ENCODE measurements around the gene MAP4K1.
"Not testable (repeated sequence)": the region's sequence is repeated elsewhere in the genome, so short reads cannot be mapped to it uniquely, and the experiment has no call there.

MAP4K1 gene

GRCh38 chr19:38619361-38620174 is 1.8 kb upstream of the MAP4K1 start:
- DNase-seq, result no peak

GRCh38 chr19:38618590-38619360 is 1.0 kb upstream of the MAP4K1 start, which contains the start of gene EIF3K:
Gene EIF3K (plus strand): TSS chr19:38619188. CDS start chr19:38619269, 81 bp downstream.
- peak; percentile 97 to 98 for DNase-seq

GRCh38 chr19:38617283-38617763 is 430 bp downstream of the MAP4K1 start:
- peak; percentile 9 to 20 for DNase-seq

- DNase-seq, result peak in 1 of 2 donors; percentile 9
These were observed 1.5 kb downstream of the MAP4K1 start for GRCh38 chr19:38616265-38616664.

- DNase-seq, result no peak
These were observed 2.7 kb downstream of the MAP4K1 start for GRCh38 chr19:38615007-38615581.

- no peak for DNase-seq
These were observed 3.5 kb downstream of the MAP4K1 start for GRCh38 chr19:38614289-38614688.

- DNase-seq, result no peak
These were observed 11.6 kb downstream of the MAP4K1 start for GRCh38 chr19:38606131-38606530.

- DNase-seq, result not testable (repeated sequence)
These were observed 14.9 kb downstream of the MAP4K1 start for GRCh38 chr19:38602856-38603255.

GRCh38 chr19:38599722-38600121 is 18.0 kb downstream of the MAP4K1 start:
- no peak for DNase-seq

- no peak for DNase-seq
These were observed 20.7 kb downstream of the MAP4K1 start for GRCh38 chr19:38597075-38597474.

GRCh38 chr19:38596057-38596981 is 21.4 kb downstream of the MAP4K1 start:
- peak in 1 of 2 donors; percentile 11 for DNase-seq

GRCh38 chr19:38592940-38593339 is 24.8 kb downstream of the MAP4K1 start:
- no peak for DNase-seq

- DNase-seq, result no peak
These were observed 29.7 kb downstream of the MAP4K1 start for GRCh38 chr19:38588041-38588440.

- DNase-seq, result no peak
These were observed 30.2 kb downstream of the MAP4K1 start for GRCh38 chr19:38587562-38587961.

GRCh38 chr19:38583985-38584305 is 33.8 kb downstream of the MAP4K1 start:
- no peak for DNase-seq

- peak in 1 of 2 donors; percentile 4 for DNase-seq
These were observed 34.4 kb downstream of the MAP4K1 start for GRCh38 chr19:38583219-38583984.

- DNase-seq, result no peak
These were observed 37.7 kb downstream of the MAP4K1 start for GRCh38 chr19:38580080-38580479.

- DNase-seq, result peak in 1 of 2 donors; percentile 23
These were observed 38.4 kb downstream of the MAP4K1 start for GRCh38 chr19:38579304-38579703.

GRCh38 chr19:38577826-38578225 is 39.9 kb downstream of the MAP4K1 start:
- no peak for DNase-seq

GRCh38 chr19:38571682-38572081 is 46.1 kb downstream of the MAP4K1 start:
- no peak for DNase-seq

- DNase-seq, result no peak
These were observed 48.3 kb downstream of the MAP4K1 start for GRCh38 chr19:38569368-38569983.
